A673 (cell line): ENCODE data around the gene FBXO11.

Source experiments
- EZH2 ChIP-seq: fragments of 200-600 bp; sonication (generic); IDR thresholded peaks from 2 replicates; pipeline ENCODE4 v1.6.1; 2017; ENCODE audit warnings: borderline replicate concordance, low read depth, mild to moderate bottlenecking, mixed read lengths, antibody characterized with exemption, low read length; ENCODE audit not compliant: poor library complexity, severe bottlenecking
- TF ChIP-seq, protein P1 (sequence below): fragments of 300-800, 200-600 bp; sonication (generic); conservative IDR thresholded peaks from 2 replicates; pipeline ENCODE4 v1.5.1; 2017; ENCODE audit warnings: low read depth, mild to moderate bottlenecking, antibody characterized with exemption, low read length, moderate library complexity, mixed read lengths

DNA sequence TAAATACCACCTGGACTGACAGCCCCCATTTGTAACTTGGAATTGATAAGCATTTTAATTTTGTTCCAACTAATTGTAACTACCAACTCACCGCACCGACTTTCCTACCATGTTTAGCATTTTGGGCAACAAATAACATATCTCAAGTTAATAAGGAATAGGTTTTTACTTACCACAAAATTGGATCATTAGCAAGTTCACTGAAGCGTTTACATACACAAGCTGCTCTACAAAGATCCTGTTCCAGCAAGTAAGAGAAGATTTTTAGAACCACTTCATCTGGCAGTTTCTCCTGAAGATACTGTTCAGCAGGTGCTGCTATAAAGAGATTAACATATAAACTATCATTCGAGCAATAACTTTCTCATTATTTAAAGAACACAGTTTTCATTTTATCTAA is 67.6 kb downstream of the FBXO11 start:
- TF ChIP-seq, protein P1, sequence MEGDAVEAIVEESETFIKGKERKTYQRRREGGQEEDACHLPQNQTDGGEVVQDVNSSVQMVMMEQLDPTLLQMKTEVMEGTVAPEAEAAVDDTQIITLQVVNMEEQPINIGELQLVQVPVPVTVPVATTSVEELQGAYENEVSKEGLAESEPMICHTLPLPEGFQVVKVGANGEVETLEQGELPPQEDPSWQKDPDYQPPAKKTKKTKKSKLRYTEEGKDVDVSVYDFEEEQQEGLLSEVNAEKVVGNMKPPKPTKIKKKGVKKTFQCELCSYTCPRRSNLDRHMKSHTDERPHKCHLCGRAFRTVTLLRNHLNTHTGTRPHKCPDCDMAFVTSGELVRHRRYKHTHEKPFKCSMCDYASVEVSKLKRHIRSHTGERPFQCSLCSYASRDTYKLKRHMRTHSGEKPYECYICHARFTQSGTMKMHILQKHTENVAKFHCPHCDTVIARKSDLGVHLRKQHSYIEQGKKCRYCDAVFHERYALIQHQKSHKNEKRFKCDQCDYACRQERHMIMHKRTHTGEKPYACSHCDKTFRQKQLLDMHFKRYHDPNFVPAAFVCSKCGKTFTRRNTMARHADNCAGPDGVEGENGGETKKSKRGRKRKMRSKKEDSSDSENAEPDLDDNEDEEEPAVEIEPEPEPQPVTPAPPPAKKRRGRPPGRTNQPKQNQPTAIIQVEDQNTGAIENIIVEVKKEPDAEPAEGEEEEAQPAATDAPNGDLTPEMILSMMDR: no peak
- no peak for TF ChIP-seq EZH2
